SK-N-SH (cell line): ENCODE data around the gene SHB. TPM values are rescaled to one million over a fixed set of nuclear protein-coding genes. Genes with fewer than 3 reads are reported as not detected.

Experiments used
- CTCF ChIA-PET: fragments of 300-600, 350-600 bp; formaldehyde crosslinking; extraction: SDS; loops from one replicate; lab custom pipeline; 2021; lab: Yijun Ruan, JAX
- POLR2A ChIA-PET: fragments of 350-600 bp; sonication (Branson Sonifier 250); formaldehyde crosslinking; extraction: SDS; loops from one replicate; lab custom pipeline; 2020; ENCODE audit warnings: antibody characterized with exemption, inconsistent platforms; lab: Yijun Ruan, JAX
- DNase-seq: peaks from one replicate; pipeline ENCODE4 v3.0.0; 2012
- H2AFZ ChIP-seq: fragments of 200-600 bp; sonication (generic); 2 replicates; pipeline ENCODE4 v1.8.1; 2016; ENCODE audit warnings: antibody characterized with exemption, mild to moderate bottlenecking, low read depth
- H3F3A ChIP-seq: fragments of 200-600 bp; sonication (generic); replicated peaks from 2 replicates; pipeline ENCODE3; 2016; ENCODE audit warnings: antibody characterized with exemption, mild to moderate bottlenecking; ENCODE audit not compliant: insufficient read depth
- H3K27ac ChIP-seq, 2 experiments: fragments of 200-500 bp in 1 of 2; fragments of 200-600 bp in 1 of 2; sonication (Bioruptor generic) in 1 of 2; sonication (generic), shearing (Covaris generic) in 1 of 2; 2 replicates each; pipeline versions ENCODE4 v1.5.1 to v1.6.1; 2014 to 2016; ENCODE audit warnings: low read depth in 2 of 2, inconsistent platforms in 1 of 2, low read length in 1 of 2, mild to moderate bottlenecking in 1 of 2, mixed read lengths in 1 of 2
- H3K27me3 ChIP-seq: fragments of 200-600 bp; sonication (generic), shearing (Covaris generic); 2 replicates; pipeline ENCODE4 v1.6.1; 2016; ENCODE audit warnings: mixed run types; ENCODE audit not compliant: insufficient read depth
- H3K36me3 ChIP-seq, 2 experiments: fragments of 200-500 bp in 1 of 2; fragments of 200-600 bp in 1 of 2; sonication (Bioruptor generic) in 1 of 2; sonication (generic) in 1 of 2; replicated peaks in 1 of 2; 2 replicates each; pipeline versions ENCODE3 to v1.5.1; 2014 to 2016; ENCODE audit warnings: low read length in 1 of 2, mild to moderate bottlenecking in 1 of 2; ENCODE audit not compliant: insufficient read depth in 2 of 2, control insufficient read depth in 1 of 2
- H3K4me1 ChIP-seq, 2 experiments: fragments of 200-500 bp in 1 of 2; fragments of 200-600 bp in 1 of 2; sonication (Bioruptor generic) in 1 of 2; sonication (generic), shearing (Covaris generic) in 1 of 2; 2 replicates each; pipeline versions ENCODE4 v1.5.1 to v1.6.1; 2014 to 2016; ENCODE audit warnings: low read depth in 1 of 2, low read length in 1 of 2, mixed run types in 1 of 2; ENCODE audit not compliant: insufficient read depth in 2 of 2, control insufficient read depth in 1 of 2
- H3K4me2 ChIP-seq: fragments of 200-600 bp; sonication (generic), shearing (Covaris generic); 2 replicates; pipeline ENCODE4 v1.6.1; 2017; ENCODE audit warnings: mixed run types
- H3K4me3 ChIP-seq, 2 experiments: fragments of 200-500 bp in 1 of 2; fragments of 200-600 bp in 1 of 2; sonication (Bioruptor generic) in 1 of 2; sonication (generic), shearing (Covaris generic) in 1 of 2; 2 replicates each; pipeline versions ENCODE4 v1.5.1 to v1.8.1; 2014 to 2016; ENCODE audit warnings: low read depth in 2 of 2, inconsistent platforms in 1 of 2, low read length in 1 of 2, mild to moderate bottlenecking in 1 of 2, mixed read lengths in 1 of 2, moderate library complexity in 1 of 2
- H3K79me2 ChIP-seq: fragments of 200-600 bp; sonication (generic); 2 replicates; pipeline ENCODE4 v1.8.1; 2017; ENCODE audit warnings: mild to moderate bottlenecking; ENCODE audit not compliant: insufficient read depth
- H3K9ac ChIP-seq: fragments of 200-600 bp; sonication (generic); 2 replicates; pipeline ENCODE4 v1.6.1; 2017; ENCODE audit warnings: mixed run types
- H3K9me2 ChIP-seq: fragments of 200-600 bp; sonication (generic); 2 replicates; pipeline ENCODE4 v1.6.1; 2017; ENCODE audit warnings: mixed run types
- H3K9me3 ChIP-seq: fragments of 200-600 bp; sonication (generic); 2 replicates; pipeline ENCODE4 v1.6.1; 2017; ENCODE audit warnings: mixed run types, mild to moderate bottlenecking, moderate library complexity
- H4K20me1 ChIP-seq: fragments of 200-600 bp; sonication (generic); 2 replicates; pipeline ENCODE4 v1.6.1; 2017; ENCODE audit warnings: mild to moderate bottlenecking, mixed run types; ENCODE audit not compliant: insufficient read depth
- CHD2 ChIP-seq: fragments of 150-350 bp; IDR thresholded peaks from 2 replicates; pipeline ENCODE4 v1.6.1; 2018; ENCODE audit warnings: low read length; ENCODE audit not compliant: partially characterized antibody
- CTCF ChIP-seq: fragments of 200-600 bp; sonication (generic); IDR thresholded peaks from 2 replicates; pipeline ENCODE4 v1.6.1; 2017; ENCODE audit warnings: antibody characterized with exemption, mild to moderate bottlenecking, moderate library complexity
- ELF1 ChIP-seq: IDR thresholded peaks from 2 replicates; pipeline ENCODE4 v1.4.0; 2012
- EP300 ChIP-seq, 2 experiments: IDR thresholded peaks; 2 replicates each; pipeline versions ENCODE4 v1.4.0 to v1.6.1; 2012; ENCODE audit warnings: borderline replicate concordance in 1 of 2, low read depth in 1 of 2, low read length in 1 of 2
- EZH2phosphoT487 ChIP-seq: fragments of 200-600 bp; sonication (generic); IDR thresholded peaks from 2 replicates; pipeline ENCODE4 v1.6.1; 2017; ENCODE audit warnings: low read depth, mixed run types, mild to moderate bottlenecking, antibody characterized with exemption, moderate library complexity, borderline replicate concordance
- FOXJ3 ChIP-seq: sonication (generic); formaldehyde crosslinking; IDR thresholded peaks from 2 replicates; pipeline ENCODE4 v1.5.1; 2020; ENCODE audit warnings: mild to moderate bottlenecking, missing genetic modification reagents
- FOXM1 ChIP-seq: IDR thresholded peaks from 2 replicates; pipeline ENCODE4 v1.4.0; 2012; ENCODE audit warnings: low read depth, mild to moderate bottlenecking
- GABPA ChIP-seq: IDR thresholded peaks from 2 replicates; pipeline ENCODE4 v1.4.0; 2012; ENCODE audit warnings: low read depth, mild to moderate bottlenecking
- GATA2 ChIP-seq: sonication (generic); formaldehyde crosslinking; IDR thresholded peaks from 2 replicates; pipeline ENCODE4 v1.5.0; 2020; ENCODE audit warnings: mild to moderate bottlenecking, missing genetic modification reagents
- JUND ChIP-seq: IDR thresholded peaks from 2 replicates; pipeline ENCODE4 v1.4.0; 2012
- MXI1 ChIP-seq: IDR thresholded peaks from 2 replicates; pipeline ENCODE4 v1.6.1; 2012; ENCODE audit warnings: mild to moderate bottlenecking, low read depth, low read length, improper control_type of control experiment
- NFIC ChIP-seq: IDR thresholded peaks from 2 replicates; pipeline ENCODE4 v1.4.0; 2012; ENCODE audit warnings: borderline replicate concordance
- PBX3 ChIP-seq: IDR thresholded peaks from 2 replicates; pipeline ENCODE4; 2012
- POLR2AphosphoS5 ChIP-seq: IDR thresholded peaks from 2 replicates; pipeline ENCODE4 v1.6.1; 2012; ENCODE audit warnings: low read depth, low read length
- RAD21 ChIP-seq: IDR thresholded peaks from 2 replicates; pipeline ENCODE4 v1.6.1; 2012; ENCODE audit warnings: mild to moderate bottlenecking, low read length
- RCOR1 ChIP-seq: fragments of 150-350 bp; IDR thresholded peaks from 2 replicates; pipeline ENCODE4 v1.6.1; 2017; ENCODE audit warnings: antibody characterized with exemption, low read length
- RXRA ChIP-seq: IDR thresholded peaks from 2 replicates; pipeline ENCODE4 v1.4.0; 2012; ENCODE audit warnings: low read depth, mild to moderate bottlenecking, borderline replicate concordance
- SIN3A ChIP-seq: IDR thresholded peaks from 2 replicates; pipeline ENCODE4 v1.6.1; 2012; ENCODE audit warnings: low read depth, mild to moderate bottlenecking, low read length, moderate library complexity, borderline replicate concordance
- TAF1 ChIP-seq: IDR thresholded peaks from 2 replicates; pipeline ENCODE4 v1.6.1; 2012; ENCODE audit warnings: low read depth, mild to moderate bottlenecking, low read length, moderate library complexity, borderline replicate concordance
- TEAD4 ChIP-seq: IDR thresholded peaks from 2 replicates; pipeline ENCODE4 v1.4.0; 2012; ENCODE audit warnings: mild to moderate bottlenecking, borderline replicate concordance; ENCODE audit not compliant: insufficient read depth
- ZBTB33 ChIP-seq: IDR thresholded peaks from 2 replicates; pipeline ENCODE4 v1.4.0; 2012; ENCODE audit warnings: low read depth, borderline replicate concordance
- WGBS: methylation state at CpG from one replicate; pipeline ENCODE4 v1.1.6; 2017; ENCODE audit warnings: low lambda C conversion rate; 5-methylcytosine and 5-hydroxymethylcytosine counted together
- polyA plus RNA-seq, 3 experiments: library from polyadenylated mRNA; depleted of rRNA; stranded (reverse); fragments of >200 nt; gene quantifications; 2 replicates each; pipeline ENCODE4 v1.2.3, GENCODE V29; 2012

Gene SHB
- polyA plus RNA-seq, 1 of the 3 experiments (the other 2 are of a cell fraction): 26.0 TPM

GRCh38 chr9:37996819-37997217 lies 72.2 kb downstream of the SHB start:
- WGBS: 88% methylated on average over 4 of the region's 4 CpGs
- H3K9ac ChIP-seq: no peak overlapping the region
- no peak for DNase-seq
- peak overlapping the region; percentile 75 to 97 for H3K27ac ChIP-seq
- no peak overlapping the region for H2AFZ ChIP-seq
- H3K79me2 ChIP-seq: peaks cover 96% of the 10 kb centered on the region
- POLR2A ChIA-PET: interaction anchor here (1.6 kb wide), 1 partner anchor 59 kb away, joined by 5 read pairs; no protein-coding TSS in a partner anchor
- H3K36me3 ChIP-seq: peaks cover 13 to 16% of the 10 kb centered on the region in 2 experiments
- H3K4me1 ChIP-seq: peaks cover 56 to 77% of the 10 kb centered on the region in 2 experiments; a peak in 3 of 4 replicates
- peaks cover 29% of the 10 kb centered on the region for H4K20me1 ChIP-seq
- no peaks in the 10 kb centered on the region for H3K9me3 ChIP-seq
- CTCF ChIA-PET: interaction anchor here (1.1 to 5.8 kb wide), 11 partner anchors 16 to 366 kb away, joined by 3 to 38 read pairs (median 4); partner anchors contain the start of gene SHB
- H3K4me3 ChIP-seq: no peak overlapping the region
- peaks cover 23% of the 10 kb centered on the region for H3F3A ChIP-seq
- H3K27me3 ChIP-seq: no peaks in the 10 kb centered on the region
- 0 out of 2 replicates have a peak overlapping the region, but pooled peaks have one; percentile 2 for H3K4me2 ChIP-seq
- H3K9me2 ChIP-seq: no peaks in the 10 kb centered on the region
- TF ChIP-seq FOXM1 (no peak), ZBTB33 (no peak), ELF1 (no peak), GABPA (no peak), MXI1 (no peak), SIN3A (no peak), TAF1 (no peak), POLR2AphosphoS5 (no peak), CTCF (no peak), RAD21 (no peak), EP300 (IDR thresholded peaks at IDR 0.05; ENCODE audit: borderline replicate concordance in 1 of 2, low read depth in 1 of 2, low read length in 1 of 2) (no peak)

- CTCF ChIA-PET: interaction anchor here (1.0 to 5.8 kb wide), 9 partner anchors 21 to 367 kb away, joined by 3 to 38 read pairs (median 7); partner anchors contain the start of gene SHB
- no peak for TF ChIP-seq GABPA
- TF ChIP-seq EP300 (IDR thresholded peaks at IDR 0.05; ENCODE audit: borderline replicate concordance in 1 of 2, low read depth in 1 of 2, low read length in 1 of 2): peak in 1 of 2 experiments; percentile 57; a peak in 1 of 4 replicates
- TF ChIP-seq ELF1: no peak
- TF ChIP-seq RCOR1: peak; percentile 70; the same call in 1 of the 2 replicates
- TF ChIP-seq TEAD4: no peak
- peak; percentile 31 for TF ChIP-seq CHD2
- TF ChIP-seq NFIC: no peak; the same call in 1 of the 2 replicates
- TF ChIP-seq JUND: no peak
- no peak for TF ChIP-seq RXRA
- TF ChIP-seq EZH2phosphoT487: no peak
- no peak for TF ChIP-seq GATA2
- peak; percentile 46; the same call in 1 of the 2 replicates for TF ChIP-seq FOXJ3 (CRISPR knock-in tag)
- TF ChIP-seq TAF1: no peak
- no peak for TF ChIP-seq PBX3
- 0 out of 2 replicates have a peak, but pooled peaks have one; percentile 8 for TF ChIP-seq POLR2AphosphoS5
- Histone ChIP-seq H3F3A (peaks cover 23% of the 10 kb centered on the region), H3K4me2 (peak overlapping the region; percentile 74), H3K9me2 (no peaks in the 10 kb centered on the region), H3K27me3 (no peaks in the 10 kb centered on the region), H3K27ac (peak overlapping the region; percentile 75 to 97), H3K4me1 (peaks cover 56 to 71% of the 10 kb centered on the region in 2 experiments; a peak in 3 of 4 replicates), H3K9ac (no peak overlapping the region), H3K36me3 (peaks cover 8 to 14% of the 10 kb centered on the region in 2 experiments), H3K79me2 (peaks cover 96% of the 10 kb centered on the region), H3K4me3 (no peak overlapping the region), H4K20me1 (peaks cover 29% of the 10 kb centered on the region), H3K9me3 (no peaks in the 10 kb centered on the region), H2AFZ (no peak overlapping the region)
- peak; percentile 65 for DNase-seq
- POLR2A ChIA-PET: no interaction called here
- 80% methylated on average over 5 of the region's 5 CpGs for WGBS
Measured at GRCh38 chr9:37995961-37996818, 72.8 kb downstream of the SHB start.
